CD14-positive monocyte (primary cell): Measurements from ENCODE around the gene SSBP4. TPM values are rescaled to one million over a fixed set of nuclear protein-coding genes. Genes with fewer than 3 reads are reported as not detected.
A peak's percentile ranks its signal among the peaks of the same experiment; 100 is the strongest.

Experiments used
- DNase-seq, 3 donors: peaks; one replicate each; pipeline ENCODE4 v3.0.0-alpha.2; 2011 to 2022
- H2AFZ ChIP-seq: 2 replicates; pipeline ENCODE4 v1.6.0; 2012; ENCODE audit warnings: mild to moderate bottlenecking, low read depth, low read length, inconsistent platforms; ENCODE audit not compliant: insufficient read depth, poor library complexity, severe bottlenecking
- H3K27ac ChIP-seq, 2 donors: 1 replicate in 1 of 2; 2 replicates in 1 of 2; pipeline ENCODE4 v1.5.1; 2012 to 2013; ENCODE audit warnings: low read length in 2 of 2, control low read depth in 1 of 2, inconsistent platforms in 1 of 2, low read depth in 1 of 2, mild to moderate bottlenecking in 1 of 2
- H3K27me3 ChIP-seq, 2 donors: one replicate each; pipeline versions ENCODE4 v1.6.0 to v1.6.1; 2011 to 2013; ENCODE audit warnings: low read length in 2 of 2; ENCODE audit not compliant: control insufficient read depth in 2 of 2, insufficient read depth in 2 of 2
- H3K36me3 ChIP-seq, 2 donors: replicated peaks in 1 of 2; 1 replicate in 1 of 2; 2 replicates in 1 of 2; pipeline versions ENCODE4 v1.5.1 to v1.6.1; 2012 to 2013; ENCODE audit warnings: low read length in 2 of 2, control low read depth in 1 of 2, inconsistent platforms in 1 of 2, mild to moderate bottlenecking in 1 of 2; ENCODE audit not compliant: insufficient read depth in 2 of 2, control insufficient read depth in 1 of 2
- H3K4me1 ChIP-seq, 2 donors: 1 replicate in 1 of 2; 2 replicates in 1 of 2; pipeline versions ENCODE4 v1.5.1 to v1.6.1; 2012 to 2013; ENCODE audit warnings: low read length in 2 of 2, control low read depth in 1 of 2, inconsistent platforms in 1 of 2, mild to moderate bottlenecking in 1 of 2, moderate library complexity in 1 of 2; ENCODE audit not compliant: insufficient read depth in 2 of 2, control insufficient read depth in 1 of 2
- H3K4me2 ChIP-seq: replicated peaks from 2 replicates; pipeline ENCODE3; 2012; ENCODE audit warnings: low read length, moderate library complexity, mild to moderate bottlenecking; ENCODE audit not compliant: poor library complexity, severe bottlenecking; ENCODE audit errors: extremely low read depth
- H3K4me3 ChIP-seq, 3 experiments: fragments of 200-600 bp in 1 of 3; sonication (generic) in 1 of 3; replicated peaks in 1 of 3; 1 replicate in 2 of 3; 2 replicates in 1 of 3; pipeline ENCODE4 v1.5.1; 2011 to 2013; ENCODE audit warnings: low read length in 3 of 3, mild to moderate bottlenecking in 3 of 3, control low read depth in 2 of 3, low read depth in 2 of 3, inconsistent platforms in 1 of 3, moderate library complexity in 1 of 3
- H3K79me2 ChIP-seq: 2 replicates; pipeline ENCODE4 v1.6.0; 2012; ENCODE audit warnings: mild to moderate bottlenecking, control low read depth, inconsistent platforms, low read length, moderate library complexity; ENCODE audit not compliant: insufficient read depth
- H3K9ac ChIP-seq: 2 replicates; pipeline ENCODE4 v1.6.0; 2017; ENCODE audit warnings: low read length, mild to moderate bottlenecking; ENCODE audit not compliant: insufficient read depth, poor library complexity, severe bottlenecking
- H3K9me3 ChIP-seq, 2 donors: replicated peaks in 1 of 2; 1 replicate in 1 of 2; 2 replicates in 1 of 2; pipeline versions ENCODE4 v1.5.1 to v1.6.1; 2012 to 2013; ENCODE audit warnings: low read length in 2 of 2, control low read depth in 1 of 2; ENCODE audit not compliant: control insufficient read depth in 1 of 2, insufficient read depth in 1 of 2
- H4K20me1 ChIP-seq: 2 replicates; pipeline ENCODE4 v1.6.0; 2012; ENCODE audit warnings: mild to moderate bottlenecking, low read length, control low read depth, moderate library complexity; ENCODE audit not compliant: insufficient read depth
- H3K27ac Mint-ChIP-seq, 7 donors: one replicate each; pipeline ENCODE4 v1.8.0; 2020; ENCODE audit warnings: mild to moderate bottlenecking in 7 of 7, mixed read lengths in 7 of 7, moderate library complexity in 6 of 7, inconsistent platforms in 2 of 7
- H3K27me3 Mint-ChIP-seq, 3 donors: one replicate each; pipeline ENCODE4 v1.8.0; 2021 to 2022; ENCODE audit warnings: low read depth in 3 of 3, mild to moderate bottlenecking in 3 of 3, mixed read lengths in 3 of 3, moderate library complexity in 3 of 3, inconsistent platforms in 1 of 3
- H3K36me3 Mint-ChIP-seq, 2 donors: one replicate each; pipeline ENCODE4 v1.8.0; 2020; ENCODE audit warnings: mixed read lengths in 2 of 2, inconsistent platforms in 1 of 2, mild to moderate bottlenecking in 1 of 2
- H3K4me1 Mint-ChIP-seq: one replicate; pipeline ENCODE4 v1.8.0; 2020; ENCODE audit warnings: mild to moderate bottlenecking, mixed read lengths
- H3K4me3 Mint-ChIP-seq, 2 donors: one replicate each; pipeline ENCODE4 v1.8.0; 2020; ENCODE audit warnings: mild to moderate bottlenecking in 2 of 2, mixed read lengths in 2 of 2, moderate library complexity in 1 of 2
- H3K9me3 Mint-ChIP-seq, 7 donors: one replicate each; pipeline ENCODE4 v1.8.0; 2020 to 2022; ENCODE audit warnings: mixed read lengths in 7 of 7, mild to moderate bottlenecking in 6 of 7, moderate library complexity in 6 of 7, inconsistent platforms in 2 of 7
- CTCF ChIP-seq: fragments of 200-600 bp; IDR thresholded peaks from one replicate; pipeline ENCODE4 v1.8.0; 2022; ENCODE audit warnings: antibody characterized with exemption, mild to moderate bottlenecking
- WGBS: methylation state at CpG from one replicate; pipeline ENCODE4 v1.1.5; 2013; ENCODE audit warnings: missing lambda C conversion rate; ENCODE audit not compliant: insufficient coverage; 5-methylcytosine and 5-hydroxymethylcytosine counted together
- intact Hi-C, 2 donors: fragments of 100-400 bp; cut with micrococcal nuclease; formaldehyde crosslinking; loops; one replicate each; pipeline versions ENCODE4 v1.15.0 to v1.15.1; 2023
- polyA plus RNA-seq, 3 donors: library from polyadenylated mRNA; depleted of rRNA in 1 of 3; unstranded in 2 of 3; stranded (reverse) in 1 of 3; fragments of 300-500 nt in 2 of 3; fragments of >200 nt in 1 of 3; fragmentation: Illumina TruSeq in 2 of 3; gene quantifications; 1 replicate in 2 of 3; 2 replicates in 1 of 3; pipeline ENCODE4 v1.2.3, GENCODE V29; 2012 to 2021

SSBP4 gene
- polyA plus RNA-seq, 3 donors, result 38.5 to 74.5 (median 48.3) TPM

- peaks cover 65 to 94% of the 10 kb centered on the region in 2 donors for H3K36me3 Mint-ChIP-seq
- H4K20me1 ChIP-seq, result peaks cover 97% of the 10 kb centered on the region
- H3K27me3 ChIP-seq, result no peaks in the 10 kb centered on the region
- no peaks in the 10 kb centered on the region for H3K9me3 Mint-ChIP-seq
- 89% methylated on average over 3 of the region's 3 CpGs for WGBS
- no peak overlapping the region for H2AFZ ChIP-seq
- H3K4me2 ChIP-seq, result no peak overlapping the region
- peak overlapping the region in 3 of 7 donors; percentile 13 to 75 (median 65) for H3K27ac Mint-ChIP-seq
- no peaks in the 10 kb centered on the region for H3K79me2 ChIP-seq
- intact Hi-C loops, result loop anchor here (5.0 to 10.0 kb wide), 2 partner anchors 132 to 395 kb away; partner anchors contain the start of gene REX1BD (in 1 of the 2)
- H3K36me3 ChIP-seq, result peaks cover 67 to 88% of the 10 kb centered on the region in 2 donors
- no peaks in the 10 kb centered on the region for H3K4me1 Mint-ChIP-seq
- DNase-seq, result no peak
- no peak overlapping the region for H3K4me3 ChIP-seq
- no peaks in the 10 kb centered on the region for H3K4me1 ChIP-seq
- no peak for TF ChIP-seq CTCF
- H3K9me3 ChIP-seq, result no peaks in the 10 kb centered on the region
- H3K9ac ChIP-seq, result no peak overlapping the region
- H3K4me3 Mint-ChIP-seq, result no peak overlapping the region
- peaks cover 0 to 5% (median 1%) of the 10 kb centered on the region in 3 donors for H3K27me3 Mint-ChIP-seq
- no peak overlapping the region for H3K27ac ChIP-seq
Measured at GRCh38 chr19:18452386-18452785, 33.2 kb downstream of the SSBP4 start.

- no peak overlapping the region for H3K27ac ChIP-seq
- no peak overlapping the region for H2AFZ ChIP-seq
- H3K27me3 Mint-ChIP-seq, result peaks cover 0 to 5% (median 1%) of the 10 kb centered on the region in 3 donors
- H3K36me3 ChIP-seq, result peaks cover 67 to 88% of the 10 kb centered on the region in 2 donors
- no peak overlapping the region for H3K4me3 ChIP-seq
- no peak overlapping the region for H3K27ac Mint-ChIP-seq
- no peaks in the 10 kb centered on the region for H3K9me3 ChIP-seq
- no peak overlapping the region for H3K9ac ChIP-seq
- H3K27me3 ChIP-seq, result no peaks in the 10 kb centered on the region
- no peaks in the 10 kb centered on the region for H3K79me2 ChIP-seq
- H3K4me3 Mint-ChIP-seq, result no peak overlapping the region
- DNase-seq, result no peak
- intact Hi-C loops, result loop anchor here (5.0 to 10.0 kb wide), 2 partner anchors 131 to 394 kb away; partner anchors contain the start of gene REX1BD (in 1 of the 2)
- no peak for TF ChIP-seq CTCF
- WGBS, result 93% methylated on average over 7 of the region's 10 CpGs
- H4K20me1 ChIP-seq, result peaks cover 97% of the 10 kb centered on the region
- H3K4me2 ChIP-seq, result no peak overlapping the region
- no peaks in the 10 kb centered on the region for H3K4me1 Mint-ChIP-seq
- H3K36me3 Mint-ChIP-seq, result peaks cover 65 to 94% of the 10 kb centered on the region in 2 donors
- no peaks in the 10 kb centered on the region for H3K9me3 Mint-ChIP-seq
- no peaks in the 10 kb centered on the region for H3K4me1 ChIP-seq
Measured at GRCh38 chr19:18453269-18454024, 34.2 kb downstream of the SSBP4 start.
